ENCODE measurements around the gene TEDC2.
A peak's percentile ranks its signal among the peaks of the same experiment; 100 is the strongest.

TEDC2 gene

GRCh38 chr16:2496223-2497115 lies 36.6 kb downstream of the TEDC2 start:
- no peak for DNase-seq (ENCODE audit: low read depth)

DNA sequence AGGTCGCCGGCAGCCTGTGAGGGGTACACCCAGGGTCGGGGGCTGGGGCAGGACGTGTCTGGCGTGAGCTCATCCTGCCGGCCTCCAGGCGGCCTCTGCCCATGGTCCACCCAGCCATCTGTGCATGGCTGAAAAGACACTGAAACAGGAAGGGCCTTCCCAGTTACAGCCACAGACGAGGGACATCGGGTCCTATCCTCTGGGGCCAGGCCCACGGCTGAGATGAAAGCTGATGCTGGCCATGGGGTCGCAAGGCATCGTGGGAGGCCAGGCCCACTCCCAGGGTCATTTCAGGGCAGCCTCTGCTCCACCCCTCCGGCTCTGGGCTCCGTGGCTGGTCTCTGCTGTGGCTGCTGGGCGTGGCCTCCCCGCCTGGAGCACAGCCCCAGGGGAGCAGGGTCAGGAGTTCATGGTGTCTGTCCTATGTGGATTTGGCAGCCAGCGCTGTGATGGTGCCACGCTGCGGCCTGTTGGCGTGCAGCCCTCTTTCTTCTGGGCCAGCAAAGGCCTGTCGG lies 37.3 kb downstream of the TEDC2 start:
- DNase-seq (ENCODE audit: low read depth): no peak

GRCh38 chr16:2497695-2498484 lies 38.0 kb downstream of the TEDC2 start:
- no peak for DNase-seq (ENCODE audit: low read depth)

DNA sequence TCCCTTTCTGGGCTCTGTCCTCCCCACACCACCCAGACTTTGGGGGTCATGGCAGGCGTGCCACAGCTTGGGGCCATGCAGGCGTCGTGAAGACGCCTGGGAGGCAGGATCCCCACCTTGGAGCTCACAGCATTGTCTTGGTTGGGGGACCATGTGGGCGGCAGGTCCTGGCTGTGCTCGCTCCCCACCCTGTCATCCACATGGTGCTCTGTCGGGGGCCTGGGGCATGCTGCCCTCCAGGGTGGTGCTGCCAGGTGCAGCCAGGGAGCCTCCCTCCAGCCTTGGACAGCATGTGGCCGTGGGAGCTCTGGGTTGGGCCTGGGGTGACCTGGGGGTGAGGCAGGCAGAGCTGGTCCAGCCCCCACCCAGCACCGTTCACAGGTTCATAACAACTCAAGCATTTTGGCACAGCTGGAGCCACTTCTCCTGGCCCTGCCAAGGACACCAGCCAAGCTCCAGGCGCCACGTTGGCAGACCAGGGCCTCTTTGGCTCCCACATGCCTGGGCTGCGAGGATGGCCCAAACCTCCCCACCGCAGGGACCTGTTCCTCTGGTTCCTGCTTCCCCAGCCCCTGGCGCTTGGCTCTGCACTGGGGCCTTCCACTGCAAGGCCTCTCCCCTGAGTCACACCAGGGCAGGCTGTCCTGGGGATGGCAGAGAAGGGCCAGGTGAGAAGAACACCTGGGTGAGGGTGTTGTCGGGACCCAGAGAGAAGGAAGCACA lies 38.8 kb downstream of the TEDC2 start:
- no peak for DNase-seq (ENCODE audit: low read depth)

DNA sequence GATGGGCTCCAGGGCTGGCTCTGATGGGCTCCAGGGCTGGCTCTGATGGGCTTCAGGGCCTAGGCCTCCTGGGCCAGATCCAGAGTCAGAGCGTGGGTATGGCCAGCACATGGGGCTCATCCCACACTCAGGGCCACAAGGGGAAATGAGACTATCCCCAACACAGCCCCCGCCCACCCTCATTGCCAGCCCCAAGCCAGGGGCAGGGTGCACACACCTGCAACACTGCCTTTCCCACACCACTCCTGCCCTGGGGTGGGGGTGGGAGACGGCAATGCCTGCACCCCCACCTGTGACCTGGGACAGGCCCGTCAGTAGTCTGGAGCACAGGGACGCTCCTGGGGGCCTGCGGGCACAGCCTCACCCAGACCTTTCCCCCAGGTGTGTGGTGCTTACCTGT lies 39.5 kb downstream of the TEDC2 start:
- no peak for DNase-seq (ENCODE audit: low read depth)

- DNase-seq (ENCODE audit: low read depth): no peak
These were observed 40.1 kb downstream of the TEDC2 start for GRCh38 chr16:2499890-2500429.

- no peak for DNase-seq (ENCODE audit: low read depth)
These were observed 40.6 kb downstream of the TEDC2 start for GRCh38 chr16:2500430-2500917.

- peak; percentile 29 for DNase-seq (ENCODE audit: low read depth)
These were observed 41.2 kb downstream of the TEDC2 start for GRCh38 chr16:2500918-2501750.

- DNase-seq (ENCODE audit: low read depth): no peak
These were observed 42.3 kb downstream of the TEDC2 start for GRCh38 chr16:2501946-2502895.

GRCh38 chr16:2505695-2506094 lies 45.8 kb downstream of the TEDC2 start:
- DNase-seq (ENCODE audit: low read depth): no peak

DNA sequence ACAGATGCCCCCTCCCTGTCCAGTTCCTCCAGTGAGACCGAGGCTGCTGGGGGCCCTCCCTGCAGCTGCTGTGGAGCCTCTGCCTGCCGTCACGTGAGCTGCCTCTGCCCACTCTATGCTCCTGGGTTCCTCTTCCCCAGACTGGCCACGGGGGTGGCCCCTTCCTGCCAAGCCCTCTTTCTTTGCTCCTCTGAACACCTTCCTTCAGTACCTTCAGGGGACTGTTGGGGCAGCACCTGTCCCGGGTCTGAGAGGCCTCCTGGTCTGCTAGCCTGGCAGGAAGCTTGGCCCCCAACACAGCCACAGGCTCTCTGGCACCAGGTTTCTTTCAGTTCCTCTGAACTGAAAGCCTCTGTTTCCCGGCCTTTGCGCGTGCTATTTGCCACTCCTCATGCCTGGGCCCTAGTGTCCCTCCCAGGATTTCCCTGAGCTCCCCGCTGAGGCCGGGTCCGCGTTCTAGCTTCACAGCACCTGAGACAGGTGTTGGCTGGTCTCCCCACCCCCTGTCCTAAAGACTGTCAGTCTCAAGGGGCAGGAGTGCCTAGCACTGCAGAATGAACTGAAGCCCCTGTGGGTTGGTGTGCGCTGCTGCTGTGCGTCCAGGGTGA lies 47.2 kb downstream of the TEDC2 start:
- no peak for DNase-seq (ENCODE audit: low read depth)

DNA sequence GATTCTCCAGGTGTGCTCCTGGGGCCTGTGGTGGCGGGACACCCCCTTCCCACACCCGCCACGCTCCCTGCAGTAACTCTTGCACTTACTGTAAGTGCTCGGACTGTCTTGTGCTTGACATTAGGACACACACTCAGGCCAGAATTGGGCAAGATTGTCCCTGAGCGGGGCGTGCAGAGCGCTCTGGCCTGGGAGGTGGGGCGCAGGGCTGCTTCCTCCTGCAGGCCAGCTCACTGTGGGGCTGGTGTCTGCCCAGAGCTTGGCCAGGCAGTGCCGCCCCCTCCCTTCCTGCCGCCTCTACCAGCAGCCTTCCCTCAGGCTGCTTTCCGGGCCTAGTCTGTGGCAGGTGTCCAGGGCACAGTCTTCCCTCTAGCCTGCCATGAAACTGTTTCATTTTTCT lies 47.8 kb downstream of the TEDC2 start:
- no peak for DNase-seq (ENCODE audit: low read depth)

DNA sequence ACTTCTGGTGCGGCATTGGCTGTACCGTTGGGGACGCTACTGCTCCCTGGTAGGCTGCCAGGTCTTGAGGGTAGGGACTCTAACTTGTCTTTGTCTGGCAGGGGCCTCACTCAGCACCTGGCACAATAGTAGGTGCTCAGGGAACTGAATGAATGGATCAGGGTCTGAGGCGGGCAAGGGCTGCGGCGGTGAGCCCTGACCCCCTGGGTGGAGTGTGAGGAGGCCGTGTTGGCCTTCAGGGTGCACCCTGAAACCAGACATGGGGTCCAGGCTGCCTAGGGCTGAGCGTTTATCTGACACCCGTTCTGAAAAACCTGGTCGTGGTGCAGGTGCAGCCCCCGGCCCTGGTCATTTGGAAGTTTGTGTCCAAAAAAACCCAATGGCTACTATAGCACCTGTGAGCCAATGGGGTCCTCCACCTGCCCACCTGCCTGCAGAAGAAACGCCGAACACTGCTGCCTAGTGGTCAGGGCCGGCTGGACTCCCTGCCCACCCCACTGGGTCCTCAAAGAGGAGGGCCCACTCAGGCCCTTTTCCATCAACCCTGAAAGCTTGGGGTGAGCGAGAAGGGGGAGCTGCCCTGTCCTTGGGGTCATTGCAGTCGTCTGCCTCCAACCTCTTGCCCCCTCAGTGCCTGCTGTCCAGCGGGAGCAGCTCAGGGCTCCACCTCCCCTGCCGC lies 49.0 kb downstream of the TEDC2 start:
- DNase-seq (ENCODE audit: low read depth): no peak

DNA sequence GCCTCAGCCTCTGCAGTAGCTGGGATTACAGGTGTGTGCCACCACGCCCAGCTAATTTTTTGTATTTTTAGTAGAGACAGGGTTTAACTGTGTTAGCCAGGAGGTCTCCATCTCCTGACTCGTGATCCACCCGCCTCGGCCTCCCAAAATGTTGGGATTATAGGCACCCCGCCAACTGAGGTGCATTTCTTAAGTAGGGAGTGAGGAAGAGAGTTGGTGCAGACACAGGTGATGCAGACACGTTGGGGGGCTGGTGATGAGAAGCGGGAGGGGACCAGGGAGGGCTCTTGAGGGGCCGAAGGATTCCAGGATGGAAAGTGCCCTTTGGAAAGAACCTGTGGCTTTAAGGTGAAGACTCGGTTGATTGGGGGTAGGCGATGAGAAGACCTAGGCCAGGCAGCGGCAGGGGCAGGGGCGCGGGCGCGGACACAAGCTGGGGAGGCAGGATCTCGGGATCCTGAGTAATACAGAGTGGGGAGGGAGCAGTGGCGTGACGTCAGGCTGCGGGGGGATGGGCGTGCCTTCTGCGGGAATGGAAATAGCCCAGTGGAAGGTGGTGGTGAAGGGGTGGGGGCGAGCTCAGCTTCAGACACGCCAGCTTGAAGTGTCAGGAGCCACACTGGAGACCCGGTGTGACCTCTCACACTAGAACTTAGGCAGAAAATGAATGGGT lies 51.4 kb downstream of the TEDC2 start:
- DNase-seq (ENCODE audit: low read depth): no peak

- DNase-seq (ENCODE audit: low read depth): no peak
These were observed 52.3 kb downstream of the TEDC2 start for GRCh38 chr16:2511996-2512734.

GRCh38 chr16:2512735-2513404 lies 53.0 kb downstream of the TEDC2 start:
- DNase-seq (ENCODE audit: low read depth): no peak

All from GM04504 (cell line).